ENCODE results near the gene CD200R1. TPM values are rescaled to one million over a fixed set of nuclear protein-coding genes. Genes with fewer than 3 reads are reported as not detected.

CD200R1 gene
- total RNA-seq, 1 experiment from 2014 or later, result 0.05 TPM

GRCh38 chr3:112973325-112974177 lies 1.4 kb downstream of the CD200R1 start:
- ChIA-PET POLR2A (no interaction called here), CTCF (no interaction called here)
- no peak for TF ChIP-seq POLR2AphosphoS5 (IDR thresholded peaks at IDR 0.05; ENCODE audit: low read depth, low read length)
- TF ChIP-seq TCF7L2 (IDR thresholded peaks at IDR 0.05; ENCODE audit: low read depth, low read length), result no peak
- TF ChIP-seq REST (IDR thresholded peaks at IDR 0.05; ENCODE audit: insufficient read depth in 1 of 2, low read depth in 2 of 2, low read length in 1 of 2), result no peak
- TF ChIP-seq CTCF (IDR thresholded peaks at IDR 0.05), result no peak
- no peak for TF ChIP-seq SIN3A (IDR thresholded peaks at IDR 0.05; ENCODE audit: borderline replicate concordance, insufficient read depth, low read depth, low read length)
- in situ Hi-C loops (cut with HindIII; ENCODE audit: low pct_unique_long_range_greater_than_20kb, low sequenced_read_pairs), result no loop called here
- H3K4me3 ChIP-seq (ENCODE audit: low read depth in 2 of 2, low read length in 2 of 2), result no peak overlapping the region
- DNase-seq (ENCODE audit: low read depth, low spot score), result no peak
- no peaks in the 10 kb centered on the region for H3K9me3 ChIP-seq (ENCODE audit: control insufficient read depth, insufficient read depth, low read depth, low read length)
- intact Hi-C loops (cut with micrococcal nuclease; ENCODE audit: unreplicated experiment), result no loop called here
- no peaks in the 10 kb centered on the region for H3K4me1 ChIP-seq (ENCODE audit: control insufficient read depth, insufficient read depth, low read length)
- H3K36me3 ChIP-seq (ENCODE audit: control insufficient read depth, insufficient read depth, low read length), result no peaks in the 10 kb centered on the region
- H3K27me3 ChIP-seq (ENCODE audit: control insufficient read depth, insufficient read depth, low read length), result peaks cover 7% of the 10 kb centered on the region; the same call in 1 of the 2 replicates
- no TSS peak for BruUV-seq (replicated peaks)
- no peak overlapping the region for H3K27ac ChIP-seq (ENCODE audit: low read length)
- ATAC-seq, result no peak

GRCh38 chr3:112972158-112972557 lies 2.7 kb downstream of the CD200R1 start:
- H3K4me1 ChIP-seq (ENCODE audit: control insufficient read depth, insufficient read depth, low read length), result no peaks in the 10 kb centered on the region
- no TSS peak for BruUV-seq (replicated peaks)
- TF ChIP-seq CTCF (IDR thresholded peaks at IDR 0.05), result no peak; the same call in 1 of the 2 replicates
- no peak for TF ChIP-seq TCF7L2 (IDR thresholded peaks at IDR 0.05; ENCODE audit: low read depth, low read length)
- no peak for TF ChIP-seq SIN3A (IDR thresholded peaks at IDR 0.05; ENCODE audit: borderline replicate concordance, insufficient read depth, low read depth, low read length)
- no peak for TF ChIP-seq REST (IDR thresholded peaks at IDR 0.05; ENCODE audit: insufficient read depth in 1 of 2, low read depth in 2 of 2, low read length in 1 of 2)
- TF ChIP-seq POLR2AphosphoS5 (IDR thresholded peaks at IDR 0.05; ENCODE audit: low read depth, low read length), result no peak
- peaks cover 12% of the 10 kb centered on the region; the same call in 1 of the 2 replicates for H3K27me3 ChIP-seq (ENCODE audit: control insufficient read depth, insufficient read depth, low read length)
- intact Hi-C loops (cut with micrococcal nuclease; ENCODE audit: unreplicated experiment) (no loop called here), in situ Hi-C loops (cut with HindIII; ENCODE audit: low pct_unique_long_range_greater_than_20kb, low sequenced_read_pairs) (no loop called here)
- no peaks in the 10 kb centered on the region for H3K9me3 ChIP-seq (ENCODE audit: control insufficient read depth, insufficient read depth, low read depth, low read length)
- CTCF ChIA-PET, result no interaction called here
- H3K4me3 ChIP-seq (ENCODE audit: low read depth in 2 of 2, low read length in 2 of 2), result no peak overlapping the region
- H3K36me3 ChIP-seq (ENCODE audit: control insufficient read depth, insufficient read depth, low read length), result no peaks in the 10 kb centered on the region
- POLR2A ChIA-PET, result no interaction called here
- ATAC-seq (no peak), DNase-seq (ENCODE audit: low read depth, low spot score) (no peak)
- H3K27ac ChIP-seq (ENCODE audit: low read length), result no peak overlapping the region
